CD14-positive monocyte (primary cell): ENCODE measurements around the gene ATP4B. TPM values are rescaled to one million over a fixed set of nuclear protein-coding genes. Genes with fewer than 3 reads are reported as not detected.
A peak's percentile ranks its signal among the peaks of the same experiment; 100 is the strongest.

Experiments used
- DNase-seq, 3 donors: peaks; one replicate each; pipeline ENCODE4 v3.0.0-alpha.2; 2011 to 2022
- H2AFZ ChIP-seq: 2 replicates; pipeline ENCODE4 v1.6.0; 2012; ENCODE audit warnings: mild to moderate bottlenecking, low read depth, low read length, inconsistent platforms; ENCODE audit not compliant: insufficient read depth, poor library complexity, severe bottlenecking
- H3K27ac ChIP-seq, 2 donors: 1 replicate in 1 of 2; 2 replicates in 1 of 2; pipeline ENCODE4 v1.5.1; 2012 to 2013; ENCODE audit warnings: low read length in 2 of 2, control low read depth in 1 of 2, inconsistent platforms in 1 of 2, low read depth in 1 of 2, mild to moderate bottlenecking in 1 of 2
- H3K27me3 ChIP-seq, 2 donors: one replicate each; pipeline versions ENCODE4 v1.6.0 to v1.6.1; 2011 to 2013; ENCODE audit warnings: low read length in 2 of 2; ENCODE audit not compliant: control insufficient read depth in 2 of 2, insufficient read depth in 2 of 2
- H3K36me3 ChIP-seq, 2 donors: replicated peaks in 1 of 2; 1 replicate in 1 of 2; 2 replicates in 1 of 2; pipeline versions ENCODE4 v1.5.1 to v1.6.1; 2012 to 2013; ENCODE audit warnings: low read length in 2 of 2, control low read depth in 1 of 2, inconsistent platforms in 1 of 2, mild to moderate bottlenecking in 1 of 2; ENCODE audit not compliant: insufficient read depth in 2 of 2, control insufficient read depth in 1 of 2
- H3K4me1 ChIP-seq, 2 donors: 1 replicate in 1 of 2; 2 replicates in 1 of 2; pipeline versions ENCODE4 v1.5.1 to v1.6.1; 2012 to 2013; ENCODE audit warnings: low read length in 2 of 2, control low read depth in 1 of 2, inconsistent platforms in 1 of 2, mild to moderate bottlenecking in 1 of 2, moderate library complexity in 1 of 2; ENCODE audit not compliant: insufficient read depth in 2 of 2, control insufficient read depth in 1 of 2
- H3K4me2 ChIP-seq: replicated peaks from 2 replicates; pipeline ENCODE3; 2012; ENCODE audit warnings: low read length, moderate library complexity, mild to moderate bottlenecking; ENCODE audit not compliant: poor library complexity, severe bottlenecking; ENCODE audit errors: extremely low read depth
- H3K4me3 ChIP-seq, 3 experiments: fragments of 200-600 bp in 1 of 3; sonication (generic) in 1 of 3; replicated peaks in 1 of 3; 1 replicate in 2 of 3; 2 replicates in 1 of 3; pipeline ENCODE4 v1.5.1; 2011 to 2013; ENCODE audit warnings: low read length in 3 of 3, mild to moderate bottlenecking in 3 of 3, control low read depth in 2 of 3, low read depth in 2 of 3, inconsistent platforms in 1 of 3, moderate library complexity in 1 of 3
- H3K79me2 ChIP-seq: 2 replicates; pipeline ENCODE4 v1.6.0; 2012; ENCODE audit warnings: mild to moderate bottlenecking, control low read depth, inconsistent platforms, low read length, moderate library complexity; ENCODE audit not compliant: insufficient read depth
- H3K9ac ChIP-seq: 2 replicates; pipeline ENCODE4 v1.6.0; 2017; ENCODE audit warnings: low read length, mild to moderate bottlenecking; ENCODE audit not compliant: insufficient read depth, poor library complexity, severe bottlenecking
- H3K9me3 ChIP-seq, 2 donors: replicated peaks in 1 of 2; 1 replicate in 1 of 2; 2 replicates in 1 of 2; pipeline versions ENCODE4 v1.5.1 to v1.6.1; 2012 to 2013; ENCODE audit warnings: low read length in 2 of 2, control low read depth in 1 of 2; ENCODE audit not compliant: control insufficient read depth in 1 of 2, insufficient read depth in 1 of 2
- H4K20me1 ChIP-seq: 2 replicates; pipeline ENCODE4 v1.6.0; 2012; ENCODE audit warnings: mild to moderate bottlenecking, low read length, control low read depth, moderate library complexity; ENCODE audit not compliant: insufficient read depth
- H3K27ac Mint-ChIP-seq, 7 donors: one replicate each; pipeline ENCODE4 v1.8.0; 2020; ENCODE audit warnings: mild to moderate bottlenecking in 7 of 7, mixed read lengths in 7 of 7, moderate library complexity in 6 of 7, inconsistent platforms in 2 of 7
- H3K27me3 Mint-ChIP-seq, 3 donors: one replicate each; pipeline ENCODE4 v1.8.0; 2021 to 2022; ENCODE audit warnings: low read depth in 3 of 3, mild to moderate bottlenecking in 3 of 3, mixed read lengths in 3 of 3, moderate library complexity in 3 of 3, inconsistent platforms in 1 of 3
- H3K36me3 Mint-ChIP-seq, 2 donors: one replicate each; pipeline ENCODE4 v1.8.0; 2020; ENCODE audit warnings: mixed read lengths in 2 of 2, inconsistent platforms in 1 of 2, mild to moderate bottlenecking in 1 of 2
- H3K4me1 Mint-ChIP-seq: one replicate; pipeline ENCODE4 v1.8.0; 2020; ENCODE audit warnings: mild to moderate bottlenecking, mixed read lengths
- H3K4me3 Mint-ChIP-seq, 2 donors: one replicate each; pipeline ENCODE4 v1.8.0; 2020; ENCODE audit warnings: mild to moderate bottlenecking in 2 of 2, mixed read lengths in 2 of 2, moderate library complexity in 1 of 2
- H3K9me3 Mint-ChIP-seq, 7 donors: one replicate each; pipeline ENCODE4 v1.8.0; 2020 to 2022; ENCODE audit warnings: mixed read lengths in 7 of 7, mild to moderate bottlenecking in 6 of 7, moderate library complexity in 6 of 7, inconsistent platforms in 2 of 7
- WGBS: methylation state at CpG from one replicate; pipeline ENCODE4 v1.1.5; 2013; ENCODE audit warnings: missing lambda C conversion rate; ENCODE audit not compliant: insufficient coverage; 5-methylcytosine and 5-hydroxymethylcytosine counted together
- intact Hi-C, 2 donors: fragments of 100-400 bp; cut with micrococcal nuclease; formaldehyde crosslinking; loops; one replicate each; pipeline versions ENCODE4 v1.15.0 to v1.15.1; 2023
- polyA plus RNA-seq, 3 donors: library from polyadenylated mRNA; depleted of rRNA in 1 of 3; unstranded in 2 of 3; stranded (reverse) in 1 of 3; fragments of 300-500 nt in 2 of 3; fragments of >200 nt in 1 of 3; fragmentation: Illumina TruSeq in 2 of 3; gene quantifications; 1 replicate in 2 of 3; 2 replicates in 1 of 3; pipeline ENCODE4 v1.2.3, GENCODE V29; 2012 to 2021
- TF ChIP-seq, protein P1 (sequence below): fragments of 200-600 bp; IDR thresholded peaks from one replicate; pipeline ENCODE4 v1.8.0; 2022; ENCODE audit warnings: antibody characterized with exemption, mild to moderate bottlenecking

The ATP4B gene
- polyA plus RNA-seq, 3 donors, result not detected

DNA sequence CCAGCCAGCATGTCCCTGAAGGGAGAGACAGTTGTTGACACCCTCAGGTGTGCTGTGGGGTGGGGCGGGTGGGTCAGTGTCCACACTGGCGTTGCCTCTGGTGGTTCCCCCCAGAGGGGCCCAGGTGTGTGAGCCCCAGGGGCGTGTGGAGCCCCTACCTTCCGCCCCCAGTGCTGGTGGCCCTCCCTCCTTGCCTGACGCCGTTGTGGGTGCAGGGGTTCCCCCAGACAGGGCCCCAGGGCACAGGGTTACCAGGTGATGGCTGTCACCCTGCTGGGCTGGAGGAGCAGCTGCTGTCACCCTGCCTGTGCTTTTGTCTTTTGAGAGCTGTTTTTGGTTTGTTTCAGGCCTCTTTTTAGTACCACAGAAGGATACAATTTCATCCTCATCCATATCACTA, 27.2 kb downstream of the ATP4B start:
- peaks cover 53 to 91% of the 10 kb centered on the region in 2 donors for H3K36me3 ChIP-seq
- Mint-ChIP-seq H3K9me3 (peaks cover 0 to 15% (median 3%) of the 10 kb centered on the region in 7 donors), H3K27me3 (peaks cover 0 to 8% (median 2%) of the 10 kb centered on the region in 3 donors), H3K27ac (peak overlapping the region in 1 of 7 donors; percentile 76), H3K4me3 (no peak overlapping the region), H3K36me3 (peaks cover 66 to 87% of the 10 kb centered on the region in 2 donors), H3K4me1 (no peaks in the 10 kb centered on the region)
- H3K27me3 ChIP-seq, result no peaks in the 10 kb centered on the region
- intact Hi-C loops, result no loop called here
- no peaks in the 10 kb centered on the region for H4K20me1 ChIP-seq
- no peak overlapping the region for H2AFZ ChIP-seq
- no peak overlapping the region for H3K4me3 ChIP-seq
- no peaks in the 10 kb centered on the region for H3K9me3 ChIP-seq
- H3K9ac ChIP-seq, result no peak overlapping the region
- WGBS, result no CpG with 5 or more reads among the region's 6 CpGs
- peaks cover 38% of the 10 kb centered on the region for H3K79me2 ChIP-seq
- TF ChIP-seq, protein P1, sequence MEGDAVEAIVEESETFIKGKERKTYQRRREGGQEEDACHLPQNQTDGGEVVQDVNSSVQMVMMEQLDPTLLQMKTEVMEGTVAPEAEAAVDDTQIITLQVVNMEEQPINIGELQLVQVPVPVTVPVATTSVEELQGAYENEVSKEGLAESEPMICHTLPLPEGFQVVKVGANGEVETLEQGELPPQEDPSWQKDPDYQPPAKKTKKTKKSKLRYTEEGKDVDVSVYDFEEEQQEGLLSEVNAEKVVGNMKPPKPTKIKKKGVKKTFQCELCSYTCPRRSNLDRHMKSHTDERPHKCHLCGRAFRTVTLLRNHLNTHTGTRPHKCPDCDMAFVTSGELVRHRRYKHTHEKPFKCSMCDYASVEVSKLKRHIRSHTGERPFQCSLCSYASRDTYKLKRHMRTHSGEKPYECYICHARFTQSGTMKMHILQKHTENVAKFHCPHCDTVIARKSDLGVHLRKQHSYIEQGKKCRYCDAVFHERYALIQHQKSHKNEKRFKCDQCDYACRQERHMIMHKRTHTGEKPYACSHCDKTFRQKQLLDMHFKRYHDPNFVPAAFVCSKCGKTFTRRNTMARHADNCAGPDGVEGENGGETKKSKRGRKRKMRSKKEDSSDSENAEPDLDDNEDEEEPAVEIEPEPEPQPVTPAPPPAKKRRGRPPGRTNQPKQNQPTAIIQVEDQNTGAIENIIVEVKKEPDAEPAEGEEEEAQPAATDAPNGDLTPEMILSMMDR, result no peak
- DNase-seq, result no peak
- no peak overlapping the region for H3K27ac ChIP-seq
- H3K4me1 ChIP-seq, result no peaks in the 10 kb centered on the region
- H3K4me2 ChIP-seq, result no peak overlapping the region

DNA sequence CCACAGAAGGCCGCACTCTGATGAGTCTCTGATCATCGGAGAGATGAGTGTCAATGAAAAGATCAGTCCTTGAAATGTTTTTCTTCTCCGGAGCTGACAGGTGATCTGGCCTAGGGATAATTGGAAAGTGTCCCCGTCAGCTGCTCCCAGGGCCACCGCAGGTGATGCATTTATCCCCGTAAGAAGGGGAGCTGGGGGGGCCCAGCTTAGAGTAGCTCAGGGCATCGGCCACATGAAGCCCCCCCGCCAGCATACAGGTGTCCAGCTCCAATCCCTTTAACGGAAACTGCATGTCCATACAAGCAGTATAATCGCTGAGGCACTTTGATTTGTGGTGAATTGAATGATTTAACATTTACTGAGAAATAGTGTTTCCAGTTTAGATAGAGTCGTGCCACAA, 27.7 kb downstream of the ATP4B start:
- intact Hi-C loops, result no loop called here
- no peak for DNase-seq
- Histone ChIP-seq H2AFZ (no peak overlapping the region), H3K4me1 (no peaks in the 10 kb centered on the region), H3K36me3 (peaks cover 48 to 86% of the 10 kb centered on the region in 2 donors), H3K4me2 (no peak overlapping the region), H3K27me3 (no peaks in the 10 kb centered on the region), H3K9me3 (no peaks in the 10 kb centered on the region), H4K20me1 (no peaks in the 10 kb centered on the region), H3K27ac (no peak overlapping the region), H3K79me2 (peaks cover 38% of the 10 kb centered on the region), H3K4me3 (no peak overlapping the region), H3K9ac (no peak overlapping the region)
- H3K27me3 Mint-ChIP-seq, result peaks cover 0 to 11% (median 2%) of the 10 kb centered on the region in 3 donors
- TF ChIP-seq, protein P1, result no peak
- no peak overlapping the region for H3K4me3 Mint-ChIP-seq
- peaks cover 62 to 87% of the 10 kb centered on the region in 2 donors for H3K36me3 Mint-ChIP-seq
- peak overlapping the region in 1 of 7 donors; percentile 58 for H3K27ac Mint-ChIP-seq
- H3K4me1 Mint-ChIP-seq, result no peaks in the 10 kb centered on the region
- H3K9me3 Mint-ChIP-seq, result peaks cover 0 to 15% (median 2%) of the 10 kb centered on the region in 7 donors
- WGBS, result 100% methylated on average over 8 of the region's 11 CpGs
